H4 (cell line): ENCODE measurements around the gene MAP1B. TPM values are rescaled to one million over a fixed set of nuclear protein-coding genes. Genes with fewer than 3 reads are reported as not detected.

Experiments used
- DNase-seq: peaks from one replicate; pipeline ENCODE4 v3.0.0-alpha.2; 2015; ENCODE audit warnings: low spot score
- total RNA-seq: library from RNA; depleted of rRNA; stranded (reverse); fragments of >200 nt; shearing (Covaris generic); gene quantifications from 2 replicates; pipeline ENCODE4 v1.2.3, GENCODE V29; 2014

Gene MAP1B
- total RNA-seq, 1 experiment from 2014 or later, result 50.3 TPM

DNA sequence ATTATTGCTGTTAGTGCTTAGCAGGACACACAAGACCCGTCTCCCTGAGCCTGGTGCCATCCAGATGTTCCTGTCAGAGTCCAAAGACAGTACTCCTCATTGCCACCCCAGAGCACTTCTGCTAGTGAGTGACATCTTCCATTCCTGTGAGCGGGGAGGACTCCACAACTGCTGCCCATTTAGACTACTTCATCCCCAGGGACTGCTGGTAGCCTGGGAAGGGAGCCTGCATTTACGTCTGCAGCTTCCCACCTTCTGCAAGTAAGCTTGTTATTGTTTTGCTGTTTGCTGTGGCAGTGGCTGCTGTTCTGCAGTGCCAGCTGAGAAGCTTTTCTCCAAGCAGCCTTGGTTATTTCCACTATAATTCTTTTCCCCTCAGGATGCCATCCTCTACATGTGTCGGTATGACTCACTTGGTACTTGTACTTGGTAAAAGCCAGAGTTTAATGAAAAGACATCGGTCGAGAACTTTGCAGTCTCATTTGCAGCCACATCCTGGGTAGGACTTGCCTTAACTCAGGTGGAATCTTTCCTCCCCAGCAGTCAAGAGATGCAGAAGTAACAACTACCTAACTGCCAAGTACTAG lies 10.6 kb upstream of the MAP1B start:
- DNase-seq, result peak; percentile 13

DNA sequence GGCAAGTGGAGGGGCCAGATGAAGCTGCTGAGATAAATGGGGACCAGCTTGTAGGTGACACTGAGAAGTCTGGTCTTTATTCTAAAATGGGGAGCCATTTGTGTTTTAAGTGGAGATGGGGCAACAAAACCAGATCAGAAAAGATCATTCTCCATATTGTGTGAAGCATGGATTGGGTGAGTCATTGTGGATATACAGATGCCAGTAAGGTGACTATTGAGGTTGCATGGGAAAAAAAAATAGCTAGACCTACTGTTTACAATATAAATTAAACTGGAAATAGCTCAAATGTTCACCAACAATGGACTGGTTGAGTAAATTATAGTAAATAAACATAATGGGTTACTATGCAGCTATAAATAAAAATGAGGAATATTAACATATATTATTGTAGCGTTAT lies 5.4 kb upstream of the MAP1B start:
- DNase-seq, result peak; percentile 27

DNA sequence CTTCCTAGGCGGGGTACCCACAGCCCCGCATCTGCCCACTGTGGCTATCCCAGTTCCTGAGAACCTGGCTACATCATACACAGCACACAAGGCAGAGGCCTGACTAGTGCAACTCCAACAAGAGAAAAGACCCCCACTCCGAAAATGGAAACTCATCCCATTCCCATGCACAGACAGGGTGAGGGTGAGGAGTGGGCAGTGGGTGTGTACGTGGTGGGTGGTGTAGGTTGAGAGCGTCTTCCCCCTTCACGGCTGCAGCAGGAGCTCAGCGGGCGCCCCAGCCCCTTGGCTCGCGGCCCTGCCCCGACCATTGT lies 501 bp upstream of the MAP1B start:
- DNase-seq, result no peak

DNA sequence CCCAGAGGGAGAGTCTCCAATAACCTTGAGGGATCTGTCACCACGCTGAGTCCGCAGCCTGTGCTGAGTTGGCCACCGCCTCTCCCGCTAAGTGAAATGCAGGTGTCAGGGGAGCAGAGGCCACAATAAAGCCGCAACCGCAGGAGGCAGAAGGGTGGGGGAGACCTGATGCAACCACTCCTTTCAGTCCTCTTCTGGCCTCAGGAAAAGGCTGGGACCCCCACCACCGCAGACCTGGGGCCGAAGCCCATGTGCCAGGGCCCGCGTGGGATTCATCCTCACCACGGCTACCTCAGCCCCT lies 576 bp downstream of the MAP1B start:
- peak; percentile 45 for DNase-seq

DNA sequence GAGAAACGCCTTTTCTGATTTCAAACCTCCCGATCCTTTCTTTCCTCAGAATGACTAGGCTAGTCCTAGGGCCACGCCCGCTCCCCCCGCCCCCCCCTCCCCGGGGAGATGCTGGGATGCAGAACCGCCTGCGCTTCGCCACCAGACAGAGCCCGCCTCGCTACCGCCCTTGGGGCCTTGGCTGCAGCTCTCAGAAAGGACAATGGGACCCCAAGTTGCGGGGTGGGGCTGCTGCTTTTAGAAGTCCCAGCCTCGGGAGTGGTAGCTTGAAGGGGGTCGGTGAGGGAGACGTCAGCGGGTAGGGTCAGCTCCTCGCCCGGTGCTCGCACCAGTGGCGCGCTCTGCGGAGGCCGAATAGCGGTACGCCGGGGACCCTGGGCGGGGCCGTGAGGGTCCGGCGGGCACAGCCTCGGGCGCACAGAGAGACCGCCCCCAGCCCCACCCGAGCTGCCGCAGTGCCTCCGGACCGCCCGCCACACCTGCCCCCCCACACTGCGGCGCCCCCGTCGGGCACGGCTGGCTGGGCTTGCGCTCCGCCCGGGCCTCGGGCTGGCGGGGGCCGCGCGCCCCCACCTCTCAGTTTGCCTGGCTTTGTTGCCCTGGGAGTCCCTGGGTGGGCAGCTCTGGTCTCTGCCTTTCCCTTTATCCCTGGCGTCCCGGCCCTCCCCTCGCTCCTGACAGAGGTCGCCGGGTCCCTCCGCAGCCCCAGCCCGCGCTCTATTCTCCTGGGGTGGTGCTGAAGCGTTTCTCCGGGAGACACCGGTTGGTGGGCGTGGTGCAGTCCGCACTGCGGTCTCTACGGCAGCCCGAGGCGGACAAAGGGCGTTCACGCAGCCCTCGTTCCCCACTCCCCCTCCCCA lies 1.2 kb downstream of the MAP1B start:
- peak; percentile 73 for DNase-seq

DNA sequence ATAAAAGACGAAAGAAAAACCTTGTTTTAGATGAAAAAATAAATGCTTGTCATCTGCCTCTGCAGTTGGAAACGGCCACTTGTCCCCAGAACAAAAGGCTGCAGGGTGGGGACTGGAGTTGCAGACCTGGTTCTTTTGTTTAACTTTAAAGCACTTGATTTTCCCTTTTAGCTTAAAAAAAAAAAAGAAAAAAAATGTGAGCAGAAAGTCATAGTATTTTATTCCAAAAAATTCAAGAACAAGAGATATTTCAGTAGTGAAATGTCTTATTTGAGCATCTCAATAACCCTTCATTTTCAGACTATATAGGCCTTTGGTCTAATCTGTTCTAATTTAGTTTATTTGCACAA lies 1.8 kb downstream of the MAP1B start:
- DNase-seq, result no peak

DNA sequence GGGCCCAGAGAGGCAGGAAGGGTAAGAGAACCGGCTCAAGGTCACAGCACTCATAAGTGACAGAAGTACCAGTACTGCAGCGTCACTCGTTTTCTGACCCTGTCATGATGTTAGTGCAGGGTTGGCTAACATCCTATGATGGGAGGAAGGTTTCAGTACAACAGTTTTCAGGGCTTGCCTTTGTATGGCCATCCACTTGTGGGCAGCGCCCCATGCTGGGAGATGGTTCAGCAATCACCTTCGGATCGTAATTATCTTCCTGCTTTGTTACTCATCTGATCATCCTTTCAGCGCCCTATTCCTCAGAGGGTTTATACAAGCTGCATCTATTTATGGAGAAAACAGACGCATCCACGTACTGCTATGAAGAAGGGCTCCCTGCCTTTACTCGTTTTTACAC lies 2.4 kb downstream of the MAP1B start:
- DNase-seq, result peak; percentile 23

DNA sequence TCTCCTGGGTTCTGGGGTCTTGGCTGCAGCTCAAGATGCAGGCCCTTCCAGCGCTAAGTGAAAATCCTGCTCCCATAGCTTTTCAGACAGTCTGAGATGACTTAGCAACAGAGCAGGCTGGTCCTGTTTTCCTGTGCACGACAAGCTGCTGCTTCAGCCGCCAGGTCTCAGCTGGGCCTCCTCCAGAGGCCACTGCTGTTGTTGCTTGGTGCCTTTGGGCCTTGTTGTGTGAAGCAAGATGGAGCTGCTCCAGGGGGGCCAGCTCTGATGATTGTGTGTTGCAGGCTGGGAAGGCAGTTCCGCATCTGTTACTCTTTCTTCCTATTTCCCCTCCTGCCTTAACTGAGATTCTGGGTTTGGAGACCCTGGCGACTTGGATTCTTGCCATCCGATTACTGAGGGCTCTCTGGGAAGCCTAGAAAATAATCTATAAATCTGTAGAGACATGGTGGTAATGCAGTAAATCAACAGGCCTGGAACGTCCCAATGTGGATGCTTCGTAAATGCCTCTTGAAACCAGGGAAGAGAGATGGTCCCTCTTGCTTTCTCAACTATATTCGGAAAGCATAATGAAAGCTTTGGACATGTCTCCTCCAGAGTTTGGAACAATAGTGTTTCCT lies 3.2 kb downstream of the MAP1B start:
- no peak for DNase-seq

DNA sequence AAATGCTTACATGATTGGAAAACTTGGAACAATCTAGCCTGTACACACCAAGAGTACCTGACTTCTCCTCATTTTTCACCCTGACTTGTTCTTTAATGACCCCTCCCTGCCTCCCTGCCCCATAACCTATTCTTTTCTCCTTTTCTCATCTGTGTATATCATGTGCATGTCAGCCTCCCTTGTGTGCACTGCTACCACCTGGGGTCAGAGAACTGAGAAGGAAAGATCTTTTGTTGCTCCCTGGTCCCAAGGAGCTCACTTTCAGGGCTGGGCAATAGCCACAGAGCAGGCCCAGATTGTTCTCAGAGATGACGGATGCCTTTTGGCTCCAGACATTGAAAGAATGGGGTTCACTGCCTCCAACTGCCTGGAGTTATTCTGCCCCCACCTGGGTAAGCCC lies 5.1 kb downstream of the MAP1B start:
- DNase-seq, result no peak

DNA sequence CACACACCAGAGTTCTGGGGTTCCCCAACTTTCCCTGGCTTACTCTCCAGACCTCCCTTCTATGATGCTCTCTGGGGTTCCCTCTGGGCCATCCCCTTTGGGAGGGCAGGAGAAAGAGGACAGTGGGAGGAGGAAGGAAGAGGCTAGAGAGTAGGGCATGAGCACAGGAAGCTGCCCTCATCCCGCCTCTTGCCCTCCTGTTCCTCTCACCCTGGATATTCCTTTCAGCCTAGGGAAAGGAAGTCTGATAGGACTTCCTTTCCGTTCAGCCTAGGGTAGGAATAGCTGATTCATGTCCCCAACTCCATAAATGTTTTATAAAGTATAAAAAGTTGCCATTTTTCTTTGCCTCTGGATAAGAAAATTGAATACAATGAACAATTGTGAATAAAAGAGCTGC lies 7.4 kb downstream of the MAP1B start:
- DNase-seq, result no peak

DNA sequence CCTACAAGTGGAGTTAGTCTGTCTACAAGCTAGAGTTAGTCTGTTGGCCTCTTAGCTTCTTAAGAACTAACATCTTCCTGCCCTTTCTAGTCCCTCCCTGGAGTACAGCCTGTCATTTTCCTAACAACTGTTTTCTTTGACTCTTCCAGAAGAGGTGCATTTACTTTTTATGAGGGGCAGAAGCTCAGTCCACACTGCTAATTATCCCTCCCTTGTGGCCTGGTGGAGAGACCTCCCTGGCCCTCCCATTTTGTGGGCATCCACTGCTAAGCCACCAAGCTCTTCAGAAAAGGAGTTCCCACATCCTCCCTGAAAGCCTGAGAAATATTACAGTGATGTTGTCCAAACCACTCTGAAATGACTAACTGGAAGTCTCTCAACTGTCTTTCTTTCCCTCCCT lies 8.0 kb downstream of the MAP1B start:
- no peak for DNase-seq

DNA sequence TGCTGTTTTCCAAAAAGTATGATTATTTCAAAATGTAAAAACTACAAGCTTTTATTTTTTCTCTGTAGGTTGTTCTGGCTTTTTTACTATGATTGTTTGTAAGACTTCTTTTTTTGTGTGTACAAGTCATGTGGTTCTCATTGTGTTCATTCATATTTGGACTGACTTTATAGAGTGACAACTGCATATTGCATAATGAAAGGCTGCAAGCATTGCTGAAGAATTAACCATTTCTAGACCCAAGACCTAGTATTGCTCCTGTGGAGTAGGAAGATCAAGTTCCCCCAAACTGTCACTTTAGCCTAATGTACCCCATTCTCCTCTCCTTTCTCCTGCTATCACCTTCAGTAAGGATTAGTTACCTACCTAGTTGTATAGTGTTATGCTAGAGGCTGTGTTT lies 10.0 kb downstream of the MAP1B start:
- no peak for DNase-seq

DNA sequence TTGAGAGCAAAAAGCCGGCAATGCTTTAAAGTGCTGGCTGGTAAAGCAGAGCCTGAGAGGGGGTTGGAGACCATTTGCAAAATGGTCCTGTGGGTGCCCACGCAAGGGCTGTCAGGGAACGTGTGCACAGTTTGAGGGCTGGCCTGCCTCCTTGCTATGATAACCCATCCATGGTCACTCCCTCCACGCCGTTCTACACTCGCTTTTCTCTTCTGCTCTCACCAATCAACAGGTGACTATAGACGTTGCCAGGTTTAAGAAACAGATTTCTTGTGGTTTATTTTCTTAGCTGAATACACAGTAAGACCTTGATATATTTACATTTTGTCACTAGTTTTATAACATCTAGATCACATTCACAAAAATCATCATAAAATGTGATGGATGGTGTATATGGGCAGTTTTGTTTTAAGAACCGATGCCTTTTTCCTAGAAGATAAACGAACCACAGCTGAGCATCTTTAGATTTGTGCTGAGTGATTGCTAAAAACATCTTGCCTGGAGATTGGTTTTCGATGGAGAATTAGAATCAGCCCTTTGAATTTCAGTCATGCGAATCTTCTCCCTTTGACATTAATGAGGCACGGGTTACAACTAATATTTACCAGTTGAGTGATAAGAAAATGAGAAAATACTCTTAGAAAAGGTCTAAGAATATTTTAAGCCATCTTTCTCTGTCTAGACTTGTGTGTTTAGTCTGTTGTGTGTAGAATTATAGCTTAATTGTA lies 13.9 kb downstream of the MAP1B start:
- DNase-seq, result no peak

DNA sequence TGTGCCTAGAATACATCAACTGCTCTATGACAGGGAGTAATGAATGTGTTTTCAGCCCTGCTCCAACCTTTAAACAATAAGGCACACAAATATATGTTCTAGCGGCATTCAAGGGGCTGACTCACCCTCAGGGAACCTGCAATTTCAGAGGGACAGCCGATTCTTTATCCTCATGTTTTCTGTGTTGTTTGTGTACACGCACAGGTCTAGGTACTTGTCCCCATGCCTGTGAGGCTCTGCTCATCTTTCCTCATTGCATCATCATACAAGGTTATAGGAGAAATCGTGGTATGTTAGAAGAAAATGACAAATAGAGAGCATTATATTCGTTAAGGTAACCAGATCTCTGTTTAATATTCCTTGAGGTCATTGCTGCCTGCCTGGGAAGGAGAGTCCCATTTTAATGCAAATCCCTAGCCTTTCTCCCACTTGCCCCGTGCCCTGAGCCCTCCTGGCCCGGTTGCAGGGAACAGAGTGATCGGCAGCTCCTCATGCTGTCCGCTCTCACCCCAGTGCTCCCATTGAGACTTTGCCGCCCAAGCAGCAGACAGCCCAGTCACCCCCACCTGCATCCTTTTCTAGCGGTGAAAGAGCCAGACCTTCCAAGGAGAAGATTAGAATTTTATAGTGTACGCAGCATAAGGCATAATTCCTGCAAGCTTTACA lies 14.6 kb downstream of the MAP1B start:
- DNase-seq, result no peak

DNA sequence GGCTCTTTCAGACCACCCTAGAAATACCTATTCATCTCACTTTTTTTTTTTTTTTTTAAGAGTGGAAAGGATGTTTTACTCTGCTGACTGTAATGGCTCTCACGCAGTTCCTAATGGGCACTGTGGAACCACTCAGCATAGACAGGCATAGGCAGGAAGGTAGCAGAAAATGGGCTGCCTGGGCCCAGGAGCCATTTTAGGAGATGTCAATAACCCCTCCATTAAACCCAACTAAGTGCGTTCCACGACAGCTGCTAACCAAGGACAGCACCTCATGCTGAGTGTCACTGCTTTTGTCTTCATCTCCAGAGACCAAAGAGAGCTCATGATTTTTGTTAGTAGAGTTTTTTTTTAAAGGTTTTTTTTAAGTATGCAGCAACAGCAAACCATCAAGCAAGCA lies 15.3 kb downstream of the MAP1B start:
- no peak for DNase-seq

DNA sequence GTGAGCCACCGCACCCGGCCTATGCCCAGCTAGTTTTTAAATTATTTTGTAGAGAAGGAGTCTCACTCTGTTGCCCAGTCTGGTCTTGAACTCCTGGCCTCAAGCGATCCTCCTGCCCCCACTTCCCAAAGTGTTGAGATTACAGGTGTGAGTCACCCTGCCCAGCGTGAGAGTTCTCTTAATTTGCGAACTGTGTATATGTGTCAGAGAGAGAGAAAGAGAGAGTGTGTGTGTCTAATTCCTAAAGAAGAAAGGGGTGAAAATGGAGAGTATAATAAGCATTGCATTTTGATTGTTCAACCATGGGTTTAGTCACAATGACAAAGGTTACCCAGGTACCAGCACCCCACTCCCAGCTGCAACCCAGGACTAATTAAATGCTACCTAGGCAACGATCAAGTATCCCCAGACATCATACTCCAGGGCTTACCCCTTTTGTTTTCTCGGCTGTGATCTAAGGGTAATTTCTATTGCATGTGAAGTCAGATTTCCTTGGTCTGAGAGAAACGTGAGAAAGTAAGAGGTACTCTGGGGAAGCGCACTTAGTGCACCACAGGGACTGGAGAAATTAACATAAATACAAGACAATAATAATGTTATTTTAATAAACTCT lies 16.6 kb downstream of the MAP1B start:
- DNase-seq, result no peak

DNA sequence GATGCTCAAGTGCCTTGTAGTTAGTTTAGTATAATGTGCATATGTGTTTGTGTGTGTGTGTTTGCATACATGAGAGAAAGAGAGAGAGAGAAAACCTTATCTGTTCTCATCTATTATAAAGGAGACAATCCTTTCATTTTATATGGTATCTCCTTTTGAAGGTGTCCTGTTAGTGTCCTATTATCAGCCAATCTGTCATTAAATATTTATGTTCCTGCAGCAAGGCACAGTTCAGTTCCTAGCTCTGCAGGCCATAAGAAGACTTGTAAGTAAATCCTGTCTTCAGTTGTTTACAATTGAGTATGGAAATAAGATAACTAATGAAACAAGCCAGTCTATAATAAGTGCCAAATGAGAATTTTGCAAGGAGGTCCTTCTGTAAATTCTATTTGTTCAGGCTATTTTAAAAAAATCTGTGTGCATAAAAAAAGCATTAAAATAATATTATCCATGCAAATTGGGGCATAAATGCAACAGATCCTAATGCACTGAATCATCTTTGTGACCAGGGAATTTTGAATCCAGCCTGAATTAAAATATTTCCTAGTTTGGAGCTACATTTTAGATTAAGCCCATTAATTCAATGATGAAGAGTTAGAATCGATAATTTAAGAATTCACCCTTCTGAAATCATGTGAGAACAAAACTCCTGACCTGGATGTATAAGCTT lies 18.1 kb downstream of the MAP1B start:
- DNase-seq, result no peak

DNA sequence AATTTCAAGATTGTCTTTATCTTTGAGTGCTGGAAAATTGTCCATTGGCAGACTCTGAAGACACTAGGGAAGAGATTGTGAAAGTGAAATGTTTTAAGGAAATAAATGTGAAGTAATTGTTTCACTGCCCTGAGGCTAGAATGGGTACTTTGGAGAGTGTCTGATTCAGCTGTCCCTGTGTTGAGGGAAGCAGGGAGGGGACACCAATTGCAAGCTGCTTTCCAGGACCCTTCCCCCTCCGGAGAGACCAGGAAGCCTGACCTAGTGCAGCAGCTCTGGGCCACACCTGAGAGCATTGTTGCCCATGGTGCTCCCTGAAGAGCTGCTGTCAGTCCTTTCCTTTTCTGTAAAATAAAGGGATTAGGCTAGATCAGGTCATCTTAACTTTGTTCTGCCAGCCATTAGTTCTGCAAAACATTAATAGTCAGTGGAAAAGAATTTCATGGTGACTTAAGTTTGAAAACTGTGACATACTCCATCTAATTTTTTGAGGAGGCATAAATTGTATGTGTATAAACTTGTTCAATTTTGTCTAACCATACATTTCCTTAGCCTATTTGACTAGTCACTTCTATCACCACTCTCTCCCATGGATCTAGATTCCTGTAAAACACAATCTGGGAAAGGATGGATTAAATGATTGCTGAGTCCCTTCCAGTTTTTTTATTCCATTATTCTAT lies 18.8 kb downstream of the MAP1B start:
- DNase-seq, result no peak

DNA sequence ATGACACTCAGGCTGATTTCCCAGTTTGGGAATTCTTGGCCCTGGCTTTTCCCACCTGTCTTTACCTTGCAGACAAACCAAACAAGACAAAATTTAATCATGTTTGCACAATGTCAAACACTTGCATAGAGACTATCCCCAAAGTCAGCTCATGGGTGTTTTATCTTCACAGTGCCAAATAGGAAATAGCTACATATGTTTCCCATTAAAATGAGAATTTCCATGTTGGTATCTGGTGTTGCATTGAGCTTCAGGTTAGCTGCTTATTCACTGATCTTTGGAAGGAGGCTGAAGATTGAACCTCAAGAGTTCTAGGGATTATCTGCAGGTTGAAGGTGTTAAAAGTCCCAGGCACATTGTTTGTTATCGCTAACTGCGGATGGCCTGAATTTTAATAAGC lies 19.5 kb downstream of the MAP1B start:
- no peak for DNase-seq

DNA sequence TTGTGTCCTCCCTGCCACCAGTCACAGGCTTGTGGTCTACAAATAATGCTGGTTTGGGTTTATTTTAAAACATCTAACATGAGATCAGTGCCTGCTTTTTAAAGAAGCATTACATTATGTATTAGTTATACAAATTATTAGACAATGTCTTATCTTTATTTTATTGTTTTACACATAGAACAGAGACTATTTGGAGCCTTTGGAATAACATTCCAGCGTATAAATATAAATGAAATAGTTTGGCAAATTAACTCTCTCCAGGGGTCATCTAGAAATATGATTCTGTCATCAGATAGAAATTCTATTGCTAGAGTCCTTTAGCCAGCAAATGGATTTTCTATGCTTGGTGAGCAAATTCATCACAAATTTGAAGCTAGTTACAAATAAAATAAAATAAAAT lies 22.4 kb downstream of the MAP1B start:
- no peak for DNase-seq

DNA sequence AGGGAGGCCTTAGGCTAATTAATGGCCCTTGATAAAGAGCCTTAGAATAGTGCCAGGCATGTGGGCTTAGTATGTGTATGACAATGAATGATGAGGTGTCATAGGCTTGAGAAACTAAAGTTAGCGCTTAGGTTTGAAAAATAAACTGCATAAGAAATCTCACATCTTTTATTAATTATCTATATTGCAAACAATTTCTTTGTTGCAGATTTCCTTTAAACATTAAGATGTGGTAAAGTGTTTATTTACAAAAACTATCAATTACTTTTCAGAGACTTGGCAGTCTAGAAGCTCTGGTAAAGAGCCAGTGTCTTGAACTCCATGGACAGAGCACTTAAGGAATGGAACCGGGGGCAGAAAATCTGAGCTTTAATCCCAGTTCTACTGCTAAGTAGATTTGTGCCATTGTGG lies 23.1 kb downstream of the MAP1B start:
- no peak for DNase-seq
